OCI-LY3 (cell line): ENCODE data around the gene PLCB1.

Source experiments
- EZH2phosphoT487 ChIP-seq: fragments of 200-600 bp; shearing (Covaris generic); IDR thresholded peaks from 2 replicates; pipeline ENCODE4 v1.6.1; 2018; ENCODE audit warnings: antibody characterized with exemption, mixed run types, low read depth
- TF ChIP-seq, protein P1 (sequence below): fragments of 200-600, 300-600 bp; sonication (generic); IDR thresholded peaks from 2 replicates; pipeline ENCODE4 v1.5.1; 2014; ENCODE audit warnings: antibody characterized with exemption, low read length, low read depth

DNA sequence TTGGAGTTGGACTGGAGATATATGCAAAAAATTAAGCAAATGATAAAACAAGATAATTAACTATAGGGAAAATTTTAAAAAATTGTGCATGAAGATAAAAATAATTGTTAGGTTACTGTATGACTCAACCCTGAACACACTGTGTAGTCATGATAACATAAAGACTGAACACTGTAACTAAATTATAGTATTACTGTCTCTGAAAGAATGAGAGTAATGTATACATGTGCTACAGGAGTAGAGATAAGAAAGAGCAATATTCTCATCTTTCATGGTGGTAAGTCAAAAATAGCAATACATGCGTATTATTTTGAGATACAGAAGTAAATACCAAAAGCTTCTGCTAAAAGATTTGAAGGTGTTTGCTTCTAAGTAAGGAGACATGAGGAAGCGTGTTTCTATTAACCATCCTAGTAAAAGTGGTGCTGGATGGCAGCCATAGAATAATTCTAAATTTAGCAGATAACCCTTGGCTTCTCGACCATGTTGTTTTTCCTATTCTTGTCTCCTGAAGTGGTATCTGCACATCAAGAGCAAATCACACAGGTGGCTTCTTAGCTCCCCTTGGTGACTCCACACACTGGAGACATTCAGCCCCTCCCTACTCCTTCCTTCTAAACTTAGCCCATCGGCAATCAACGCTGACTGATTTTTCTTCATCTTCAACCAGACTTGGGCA is 546.2 kb downstream of the PLCB1 start:
- TF ChIP-seq, protein P1, sequence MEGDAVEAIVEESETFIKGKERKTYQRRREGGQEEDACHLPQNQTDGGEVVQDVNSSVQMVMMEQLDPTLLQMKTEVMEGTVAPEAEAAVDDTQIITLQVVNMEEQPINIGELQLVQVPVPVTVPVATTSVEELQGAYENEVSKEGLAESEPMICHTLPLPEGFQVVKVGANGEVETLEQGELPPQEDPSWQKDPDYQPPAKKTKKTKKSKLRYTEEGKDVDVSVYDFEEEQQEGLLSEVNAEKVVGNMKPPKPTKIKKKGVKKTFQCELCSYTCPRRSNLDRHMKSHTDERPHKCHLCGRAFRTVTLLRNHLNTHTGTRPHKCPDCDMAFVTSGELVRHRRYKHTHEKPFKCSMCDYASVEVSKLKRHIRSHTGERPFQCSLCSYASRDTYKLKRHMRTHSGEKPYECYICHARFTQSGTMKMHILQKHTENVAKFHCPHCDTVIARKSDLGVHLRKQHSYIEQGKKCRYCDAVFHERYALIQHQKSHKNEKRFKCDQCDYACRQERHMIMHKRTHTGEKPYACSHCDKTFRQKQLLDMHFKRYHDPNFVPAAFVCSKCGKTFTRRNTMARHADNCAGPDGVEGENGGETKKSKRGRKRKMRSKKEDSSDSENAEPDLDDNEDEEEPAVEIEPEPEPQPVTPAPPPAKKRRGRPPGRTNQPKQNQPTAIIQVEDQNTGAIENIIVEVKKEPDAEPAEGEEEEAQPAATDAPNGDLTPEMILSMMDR = no peak
- TF ChIP-seq EZH2phosphoT487 = no peak
